Right ventricle myocardium inferior (tissue), 1 donor: ENCODE results near the gene GPSM1. TPM values are rescaled to one million over a fixed set of nuclear protein-coding genes. Genes with fewer than 3 reads are reported as not detected.
A peak's percentile ranks its signal among the peaks of the same experiment; 100 is the strongest.

Experiments used
- ATAC-seq: fragments of 200-7000 bp; cut with Tn5 transposase; one replicate; pipeline ENCODE4 v1.9.1; 2020; ENCODE audit warnings: mild to moderate bottlenecking, moderate library complexity
- DNase-seq: peaks from one replicate; pipeline ENCODE4 v3.0.0; 2021; ENCODE audit errors: missing footprints
- intact Hi-C: fragments of 100-400 bp; cut with DNase I; formaldehyde crosslinking; loops from one replicate; pipeline ENCODE4 v1.11.0; 2022
- total RNA-seq: library from RNA; stranded (reverse); fragmentation: NEBNext Ultra II Directional; extraction: Animal tissue kit (Norgen Biotek cat#: 25700); gene quantifications from one replicate; pipeline ENCODE4 v1.2.1, GENCODE V29; 2021
- donor health status: DM: no; HTN: yes; CAD: no; lungs with severe emphysema.

Gene GPSM1
- total RNA-seq, 1 donor from 2014 or later, result 48.6 TPM

DNA sequence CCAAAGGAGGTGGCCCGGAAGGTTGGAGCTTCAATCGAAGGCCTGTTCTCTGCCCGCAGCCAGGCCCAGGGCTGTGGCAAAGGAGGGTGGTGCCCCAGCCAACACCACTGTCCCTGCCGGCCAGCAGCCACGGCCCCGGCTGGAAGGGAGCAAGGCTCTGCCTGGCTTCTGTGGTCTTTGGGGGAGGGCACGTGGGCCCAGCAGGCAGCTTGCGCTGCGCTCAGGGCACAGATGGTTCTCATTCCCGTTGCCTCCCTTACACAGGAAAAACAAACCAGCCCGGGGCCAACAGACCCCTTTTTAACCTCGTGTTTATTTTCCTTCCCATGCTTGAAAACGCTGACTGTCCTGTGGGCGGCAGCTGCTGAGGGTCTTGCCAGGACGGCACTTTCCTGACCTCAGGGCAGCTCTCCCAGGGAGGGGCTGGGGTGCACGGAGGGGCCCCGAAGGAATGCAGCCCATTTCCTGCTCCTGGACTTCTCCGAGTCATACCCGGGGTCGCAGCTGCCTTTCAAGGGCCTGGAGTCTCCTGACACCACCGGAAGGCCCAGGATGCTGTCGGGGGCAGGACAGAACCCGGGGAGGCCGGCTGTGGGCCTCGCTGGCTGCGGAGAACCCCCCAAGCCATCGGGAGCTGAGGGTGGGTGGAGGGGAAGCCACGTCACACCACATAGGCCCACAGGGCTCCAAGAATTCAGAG is 1.1 kb upstream of the GPSM1 start:
- DNase-seq, result no peak
- intact Hi-C loops, result no loop called here
- no peak for ATAC-seq

DNA sequence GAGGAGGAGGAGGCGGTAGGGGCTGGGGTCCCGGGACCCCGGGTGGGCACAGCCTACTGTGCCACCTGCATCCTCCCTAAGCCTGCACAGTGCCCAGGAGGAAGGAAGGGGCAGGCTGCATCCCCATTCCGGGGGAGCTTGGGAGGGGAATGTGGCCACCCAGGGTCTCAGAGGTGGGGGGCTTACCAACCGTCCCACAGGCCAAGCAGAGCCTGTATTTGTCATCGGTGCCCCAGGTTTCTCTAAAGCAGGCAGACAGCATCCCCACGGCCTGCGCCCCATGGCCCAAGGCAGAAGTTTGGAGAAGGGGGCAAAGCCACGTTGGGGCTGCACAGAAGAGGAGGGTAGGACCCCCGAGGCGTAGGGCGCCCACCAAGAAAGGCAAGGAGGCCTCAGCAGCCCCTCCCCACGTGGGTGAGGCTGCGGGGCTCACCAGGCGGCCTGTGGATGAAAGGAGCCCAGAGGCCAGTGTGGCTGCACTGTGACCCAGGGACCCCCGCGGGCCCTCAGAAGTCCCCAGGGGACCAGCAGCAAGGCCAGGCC is 507 bp upstream of the GPSM1 start:
- DNase-seq (no peak), ATAC-seq (no peak)
- intact Hi-C loops, result no loop called here

DNA sequence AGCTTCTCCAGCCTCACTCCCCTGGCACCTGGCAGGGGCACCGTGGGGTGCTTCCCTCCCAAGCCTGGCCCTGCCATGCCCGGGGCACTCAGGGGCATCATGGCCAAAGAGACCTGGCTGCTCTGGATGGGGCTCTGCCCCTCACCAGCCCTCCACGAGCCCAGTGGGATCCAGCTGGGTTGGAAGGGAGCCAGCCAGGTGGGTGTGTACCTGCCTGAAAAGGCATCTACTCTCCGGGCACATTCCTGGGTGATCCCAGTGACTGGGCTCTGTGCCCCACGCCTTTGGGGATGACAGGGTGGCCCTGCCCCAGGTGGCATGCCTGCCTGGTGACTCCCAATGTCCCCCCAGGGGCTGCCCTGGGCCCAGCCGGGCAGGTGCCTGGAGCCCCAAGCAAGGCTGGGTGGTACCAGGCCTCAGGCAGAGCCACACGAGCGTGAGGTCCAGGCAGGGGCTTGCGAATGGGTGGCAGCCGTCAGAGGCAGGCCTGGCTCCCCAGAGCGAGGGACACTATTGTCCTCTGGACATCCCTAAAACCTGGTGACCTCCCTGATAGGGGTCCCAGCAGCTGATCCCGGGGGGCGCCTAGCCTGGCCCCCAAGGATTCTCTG is 777 bp downstream of the GPSM1 start:
- intact Hi-C loops, result no loop called here
- no peak for ATAC-seq

DNA sequence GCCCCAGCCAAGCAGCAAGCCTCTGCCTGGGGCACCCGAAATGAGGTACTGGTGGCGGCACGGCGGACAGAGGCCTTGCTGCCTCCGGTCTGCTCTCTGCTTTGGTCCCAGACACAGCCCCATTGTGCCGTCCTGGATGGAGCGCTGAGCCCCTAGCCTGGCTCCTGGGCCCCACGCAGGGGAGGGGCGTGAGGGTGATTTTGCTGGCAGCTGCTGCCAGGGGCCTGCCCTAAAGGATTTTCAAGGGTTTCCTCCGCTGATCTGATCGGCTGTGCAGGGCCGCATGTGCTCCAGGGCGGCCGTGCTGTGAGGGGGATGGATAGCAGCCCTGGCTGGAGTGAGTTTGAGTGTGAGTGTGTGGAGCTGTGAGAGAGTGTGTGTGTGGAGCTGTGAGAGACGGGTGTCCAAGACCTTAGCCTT is 1.3 kb downstream of the GPSM1 start:
- DNase-seq (no peak), ATAC-seq (peak; percentile 42)
- intact Hi-C loops, result no loop called here

More for the DNA sequence above, 777 bp downstream of the GPSM1 start:
- DNase-seq, result no peak

- intact Hi-C loops, result no loop called here
- no peak for ATAC-seq
These were observed 1.9 kb downstream of the GPSM1 start for GRCh38 chr9:136329211-136329627.

GRCh38 chr9:136329636-136330405 is 2.5 kb downstream of the GPSM1 start:
- ATAC-seq (no peak), DNase-seq (no peak)
- intact Hi-C loops, result no loop called here

More at GRCh38 chr9:136329211-136329627, 1.9 kb downstream of the GPSM1 start:
- no peak for DNase-seq

DNA sequence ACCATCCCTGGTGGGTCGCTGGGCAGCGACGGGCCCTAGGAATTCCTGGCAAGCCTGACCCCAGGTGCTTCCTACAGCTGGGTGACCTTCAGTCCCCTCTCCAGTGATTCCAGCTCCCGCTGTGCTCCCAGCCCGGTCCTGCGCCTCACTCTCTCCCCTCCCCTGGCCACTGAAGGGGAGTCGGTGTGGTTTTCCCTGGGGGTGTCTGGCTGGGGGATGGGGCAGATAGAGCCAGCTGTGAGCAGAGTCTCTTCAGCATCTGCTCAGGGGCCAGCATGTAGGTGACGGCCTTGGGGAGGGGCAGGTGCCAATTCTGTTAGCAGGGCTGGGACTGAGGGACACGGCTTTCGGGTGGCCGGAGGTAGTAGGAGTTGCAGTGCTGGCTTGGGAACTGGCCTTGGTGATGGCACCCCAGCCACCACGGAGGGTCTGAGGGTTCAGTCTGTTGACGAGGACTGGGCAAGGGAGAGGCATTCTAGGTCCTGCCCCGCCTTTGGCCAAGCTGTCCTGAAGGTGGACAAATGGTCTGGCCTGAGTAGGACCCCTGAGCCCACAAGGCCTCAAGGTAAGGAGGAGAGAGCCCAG is 3.2 kb downstream of the GPSM1 start:
- intact Hi-C loops, result no loop called here
- DNase-seq, result no peak
- ATAC-seq, result no peak

DNA sequence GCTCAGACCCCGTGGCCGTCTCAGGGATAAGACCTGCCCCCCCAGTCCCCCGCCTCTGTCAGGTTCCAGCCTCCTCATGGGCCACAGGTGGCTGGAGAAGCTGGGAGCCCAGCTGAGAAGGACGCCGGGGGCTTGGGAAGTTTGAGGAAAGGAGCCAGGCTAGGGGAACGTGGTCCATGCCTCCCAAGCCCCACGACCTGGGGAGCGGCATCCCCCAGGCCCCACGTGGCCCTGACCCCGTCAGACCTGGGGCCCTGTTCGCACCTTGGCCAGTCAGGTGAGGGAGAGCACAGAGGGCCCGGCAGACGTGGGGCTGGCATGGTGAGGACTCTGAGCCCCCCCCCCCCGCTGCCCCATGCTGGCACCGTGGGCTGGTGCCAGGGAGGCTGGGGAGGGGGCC is 3.7 kb downstream of the GPSM1 start:
- ATAC-seq (no peak), DNase-seq (no peak)
- intact Hi-C loops, result no loop called here

GRCh38 chr9:136331556-136332481 is 4.5 kb downstream of the GPSM1 start:
- DNase-seq (no peak), ATAC-seq (no peak)
- intact Hi-C loops, result no loop called here

DNA sequence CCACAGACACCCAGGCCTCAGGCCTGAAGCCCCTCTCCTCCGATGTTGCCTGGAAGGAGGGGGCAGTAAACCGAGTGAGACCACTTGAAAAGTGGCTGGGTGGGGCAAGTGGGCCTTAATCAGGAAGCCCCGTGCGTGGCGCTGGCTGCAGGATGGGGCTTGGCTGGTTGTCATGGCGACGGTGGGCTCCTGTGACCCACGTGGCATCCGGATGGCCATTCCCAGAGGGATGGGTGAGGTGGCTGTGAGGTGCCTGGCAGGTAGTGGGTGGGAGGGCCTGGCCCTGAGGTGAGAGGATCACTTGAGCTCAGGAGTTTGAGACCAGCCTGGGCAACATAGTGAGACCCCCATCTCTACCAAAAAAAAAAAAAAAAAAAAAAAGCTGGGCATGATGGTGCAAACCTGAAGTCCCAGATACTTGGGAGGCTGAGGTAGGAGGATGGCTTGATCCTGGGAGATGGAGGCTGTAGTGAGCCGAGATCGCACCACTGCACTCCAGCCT is 5.2 kb downstream of the GPSM1 start:
- intact Hi-C loops, result no loop called here
- DNase-seq, result no peak

DNA sequence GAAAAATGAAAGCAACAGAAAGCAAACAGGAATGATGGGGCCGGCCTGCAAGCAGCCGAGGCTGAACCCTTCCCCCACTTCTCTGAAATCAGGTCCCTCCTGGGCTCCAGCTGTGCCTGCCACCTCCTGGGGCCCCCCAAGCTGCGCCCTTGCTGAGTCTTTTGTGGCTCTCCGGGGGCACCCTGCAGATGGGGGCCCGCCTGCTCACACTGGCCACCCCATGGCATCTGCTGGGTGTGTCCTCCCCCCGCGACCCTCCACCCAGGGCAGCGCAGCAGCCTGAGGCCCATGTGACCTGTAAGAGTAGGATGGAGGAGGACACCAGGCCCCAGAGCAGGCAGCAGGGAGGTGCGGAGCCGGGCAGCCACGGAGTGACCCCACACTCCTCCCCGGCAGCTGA is 5.7 kb downstream of the GPSM1 start:
- ATAC-seq (no peak), DNase-seq (no peak)
- intact Hi-C loops, result no loop called here

More for the DNA sequence above, 5.2 kb downstream of the GPSM1 start:
- no peak for ATAC-seq

DNA sequence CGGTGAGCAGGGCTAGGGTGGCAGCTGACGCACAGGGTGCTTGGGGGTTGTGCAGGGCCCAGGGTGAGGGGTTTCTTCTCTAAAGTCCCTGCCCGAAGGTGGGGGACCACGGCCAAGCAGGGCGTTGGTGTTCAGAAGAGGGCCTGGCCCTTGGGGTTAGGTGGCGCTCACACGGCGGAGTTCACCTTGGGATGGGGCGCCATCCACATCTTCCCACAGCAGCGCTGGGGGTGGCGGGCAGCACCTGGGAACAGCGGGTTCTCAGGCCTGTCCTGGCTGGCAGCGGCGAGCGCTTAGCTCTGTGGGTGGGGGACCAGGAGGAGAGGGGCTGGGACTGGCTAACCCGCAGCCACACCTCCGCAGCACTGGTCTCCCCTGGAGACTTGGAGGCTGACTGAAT is 6.1 kb downstream of the GPSM1 start:
- intact Hi-C loops, result no loop called here
- DNase-seq (no peak), ATAC-seq (no peak)

- DNase-seq (no peak), ATAC-seq (no peak)
- intact Hi-C loops, result no loop called here
These were observed 7.2 kb downstream of the GPSM1 start for GRCh38 chr9:136334541-136334940.

DNA sequence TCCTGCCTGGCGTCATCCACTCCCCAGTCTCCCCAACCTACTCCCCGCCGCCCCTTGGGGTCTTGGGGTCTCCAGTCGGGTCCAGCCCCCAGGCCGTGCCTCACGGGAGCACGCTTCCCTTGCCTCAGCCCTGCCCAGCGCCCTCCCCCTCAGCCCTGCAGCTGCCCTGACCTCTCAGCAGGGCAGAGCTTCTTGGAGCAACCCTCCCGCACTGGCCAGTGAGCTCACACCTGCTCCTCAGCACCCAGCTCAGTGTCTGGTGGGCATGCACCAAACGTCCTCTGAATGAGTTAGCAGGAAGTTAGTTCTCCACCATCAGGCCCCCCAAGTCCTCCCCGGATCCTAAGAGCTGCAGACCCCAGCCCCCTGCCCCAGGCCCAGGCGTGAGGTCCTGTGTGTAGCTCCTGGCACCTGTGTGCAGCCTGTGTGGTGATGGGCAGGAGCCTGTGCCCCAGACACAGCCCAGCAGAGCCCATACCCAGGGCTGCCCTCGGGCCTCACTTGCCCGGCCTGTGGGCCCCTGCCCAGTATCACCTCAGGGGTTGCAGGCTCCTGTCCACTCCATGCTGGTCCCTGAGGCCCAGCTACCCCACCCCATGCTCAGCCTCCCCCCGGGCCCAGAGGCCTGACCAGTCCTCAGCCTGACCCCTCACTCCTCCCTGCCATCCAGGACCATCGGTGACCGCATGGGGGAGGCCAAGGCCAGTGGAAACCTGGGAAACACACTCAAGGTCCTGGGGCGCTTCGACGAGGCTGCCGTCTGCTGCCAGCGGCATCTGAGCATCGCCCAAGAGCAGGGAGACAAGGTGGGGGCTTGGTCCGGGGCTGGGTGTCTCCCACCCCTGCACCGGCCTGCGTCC is 8.2 kb downstream of the GPSM1 start:
- intact Hi-C loops, result no loop called here
- DNase-seq, result no peak
- peak; percentile 2 for ATAC-seq

GRCh38 chr9:136336156-136336870 is 9.0 kb downstream of the GPSM1 start:
- no peak for DNase-seq
- ATAC-seq, result peak; percentile 26
- intact Hi-C loops, result no loop called here

- DNase-seq (no peak), ATAC-seq (no peak)
- intact Hi-C loops, result no loop called here
These were observed 9.5 kb downstream of the GPSM1 start for GRCh38 chr9:136336881-136337280.
